Ectodermal cell (in vitro differentiated cells): ENCODE results near the gene DNAH17.

Experiments
- H3K27ac ChIP-seq: 2 replicates; pipeline ENCODE4 v1.7.0; 2013; ENCODE audit warnings: mild to moderate bottlenecking, low read depth, low read length; ENCODE audit not compliant: insufficient read depth, poor library complexity, severe bottlenecking
- H3K27me3 ChIP-seq: 2 replicates; pipeline ENCODE4 v1.7.0; 2013; ENCODE audit warnings: mild to moderate bottlenecking, low read length; ENCODE audit not compliant: insufficient read depth, control insufficient read depth, poor library complexity, severe bottlenecking
- H3K36me3 ChIP-seq: one replicate; pipeline ENCODE4 v1.7.0; 2013; ENCODE audit warnings: low read length; ENCODE audit not compliant: control insufficient read depth, insufficient read depth
- H3K4me1 ChIP-seq: one replicate; pipeline ENCODE4 v1.7.0; 2013; ENCODE audit warnings: low read length; ENCODE audit not compliant: control insufficient read depth, insufficient read depth
- H3K4me3 ChIP-seq: 2 replicates; pipeline ENCODE4 v1.7.0; 2013; ENCODE audit warnings: low read depth, low read length, control low read depth; ENCODE audit not compliant: insufficient read depth
- H3K9me3 ChIP-seq: 2 replicates; pipeline ENCODE4 v1.7.0; 2013; ENCODE audit warnings: mild to moderate bottlenecking, low read length, moderate library complexity; ENCODE audit not compliant: control insufficient read depth
- WGBS, 2 experiments: methylation state at CpG; one replicate each; pipeline ENCODE4 v1.1.7; 2013; ENCODE audit warnings: missing lambda C conversion rate in 2 of 2; 5-methylcytosine and 5-hydroxymethylcytosine counted together

Gene DNAH17

GRCh38 chr17:78430892-78431691 is 146.1 kb downstream of the DNAH17 start:
- 61 to 67% methylated on average over 20 of the region's 20 CpGs for WGBS, 2 experiments

DNA sequence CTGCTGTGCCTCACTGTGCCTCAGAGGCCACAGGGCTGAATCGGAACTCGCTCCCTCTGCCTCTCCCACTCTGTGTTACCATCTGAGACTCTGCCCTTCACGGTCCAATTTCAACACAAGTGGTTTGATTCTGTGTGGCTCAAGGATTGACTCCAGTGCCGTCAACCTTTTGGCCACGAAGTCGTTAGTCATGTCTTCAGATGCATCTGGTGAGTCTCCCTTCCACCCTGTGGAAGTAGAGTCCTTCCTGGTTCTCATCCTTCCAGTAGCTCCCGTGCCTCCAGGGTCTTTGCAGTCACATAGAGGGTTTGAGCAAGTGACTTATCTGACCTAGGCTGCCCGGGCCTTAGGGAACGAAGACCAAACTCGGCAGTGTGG is 147.6 kb downstream of the DNAH17 start:
- H3K36me3 ChIP-seq: peaks cover 6% of the 10 kb centered on the region
- no peak overlapping the region for H3K27ac ChIP-seq
- peaks cover 6% of the 10 kb centered on the region for H3K4me1 ChIP-seq
- H3K9me3 ChIP-seq: no peaks in the 10 kb centered on the region
- H3K4me3 ChIP-seq: no peak overlapping the region
- no peaks in the 10 kb centered on the region for H3K27me3 ChIP-seq
- WGBS, 2 experiments: 85 to 86% methylated on average over 10 of the region's 10 CpGs

More at GRCh38 chr17:78430892-78431691, 146.1 kb downstream of the DNAH17 start:
- Histone ChIP-seq H3K27ac (peak overlapping the region; percentile 3), H3K9me3 (no peaks in the 10 kb centered on the region), H3K27me3 (no peaks in the 10 kb centered on the region), H3K4me3 (no peak overlapping the region), H3K4me1 (peaks cover 11% of the 10 kb centered on the region), H3K36me3 (no peaks in the 10 kb centered on the region)

DNA sequence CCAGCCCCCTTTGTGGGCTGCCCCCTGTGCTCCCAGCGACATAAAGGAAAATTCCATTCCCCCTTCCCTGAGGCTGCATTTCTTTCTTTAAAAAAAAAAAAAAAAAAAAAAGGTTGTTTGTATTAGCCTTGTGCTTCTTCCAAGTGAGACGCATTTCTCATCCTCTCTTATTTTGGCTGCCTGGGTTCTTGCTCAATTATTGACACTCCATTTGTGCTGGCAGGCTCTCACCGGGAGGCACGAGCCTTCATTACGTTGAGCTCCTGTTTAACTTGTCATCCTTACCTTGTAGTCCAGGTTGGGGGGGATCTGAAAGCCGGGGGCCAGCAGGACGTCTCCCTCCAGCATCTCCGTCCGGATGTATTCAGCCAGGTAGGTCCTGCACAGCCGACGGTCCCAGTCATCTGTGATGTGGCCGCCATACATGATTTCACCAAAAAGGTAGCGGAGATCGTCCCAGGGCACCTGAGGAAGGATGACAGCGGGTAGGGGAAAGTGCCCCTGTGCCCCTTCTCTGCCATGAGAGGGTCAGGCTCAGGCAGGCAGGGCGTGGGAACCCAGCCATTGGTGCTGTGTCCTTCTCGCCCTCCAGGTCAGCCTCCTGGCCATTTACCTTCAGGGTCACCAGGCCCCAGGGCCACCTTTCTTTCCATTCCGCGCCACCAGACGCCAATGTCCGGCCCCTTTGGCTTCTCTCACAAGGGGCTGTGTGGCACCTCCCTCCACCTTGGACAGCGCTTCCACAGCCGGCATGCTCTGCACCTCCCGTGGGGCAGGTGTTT is 148.2 kb downstream of the DNAH17 start:
- Histone ChIP-seq H3K4me1 (peaks cover 4% of the 10 kb centered on the region), H3K36me3 (peaks cover 12% of the 10 kb centered on the region), H3K27ac (no peak overlapping the region), H3K9me3 (no peaks in the 10 kb centered on the region), H3K4me3 (no peak overlapping the region), H3K27me3 (no peaks in the 10 kb centered on the region)
- 92% methylated on average over 23 to 24 of the region's 24 CpGs for WGBS, 2 experiments

- H3K27ac ChIP-seq: peak overlapping the region; percentile 26
- H3K4me3 ChIP-seq: no peak overlapping the region
- H3K4me1 ChIP-seq: peaks cover 4% of the 10 kb centered on the region
- no peaks in the 10 kb centered on the region for H3K27me3 ChIP-seq
- H3K9me3 ChIP-seq: no peaks in the 10 kb centered on the region
- peaks cover 18% of the 10 kb centered on the region for H3K36me3 ChIP-seq
- 91% methylated on average over 20 of the region's 20 CpGs for WGBS, 2 experiments
Observed at GRCh38 chr17:78428025-78428575, 149.1 kb downstream of the DNAH17 start.

DNA sequence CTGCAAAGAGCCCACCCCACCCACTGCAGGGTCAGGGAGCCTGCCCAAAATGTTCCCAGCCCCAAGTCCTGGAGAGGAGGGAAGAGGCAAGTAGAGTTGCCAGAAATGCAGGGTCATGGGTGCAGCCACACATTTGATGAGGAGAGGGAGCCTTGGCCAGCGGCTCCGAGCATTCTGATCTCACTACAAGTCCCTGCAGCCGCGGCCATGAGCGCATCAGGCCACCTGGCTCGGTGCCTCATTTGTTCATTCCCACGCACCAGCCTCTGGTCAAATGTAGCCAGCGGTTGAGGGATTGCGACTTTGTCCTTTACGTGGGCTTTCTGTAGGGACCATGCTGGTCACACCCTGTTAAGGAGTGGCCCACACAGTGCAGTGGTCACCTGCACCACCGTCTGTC is 150.1 kb downstream of the DNAH17 start:
- Histone ChIP-seq H3K27me3 (no peaks in the 10 kb centered on the region), H3K4me1 (peaks cover 8% of the 10 kb centered on the region), H3K36me3 (peaks cover 18% of the 10 kb centered on the region), H3K9me3 (no peaks in the 10 kb centered on the region), H3K27ac (no peak overlapping the region), H3K4me3 (no peak overlapping the region)
- 95 to 96% methylated on average over 11 of the region's 11 CpGs for WGBS, 2 experiments

- peaks cover 18% of the 10 kb centered on the region for H3K36me3 ChIP-seq
- WGBS, 2 experiments: 96% methylated on average over 22 of the region's 22 CpGs
- H3K4me1 ChIP-seq: peaks cover 9% of the 10 kb centered on the region
Observed at GRCh38 chr17:78426293-78426879, 150.8 kb downstream of the DNAH17 start.

GRCh38 chr17:78425429-78425828 is 151.8 kb downstream of the DNAH17 start:
- H3K9me3 ChIP-seq: no peaks in the 10 kb centered on the region
- H3K4me1 ChIP-seq: peaks cover 9% of the 10 kb centered on the region
- 94 to 95% methylated on average over 17 of the region's 17 CpGs for WGBS, 2 experiments
- no peak overlapping the region for H3K27ac ChIP-seq
- H3K36me3 ChIP-seq: peaks cover 18% of the 10 kb centered on the region
- no peak overlapping the region for H3K4me3 ChIP-seq
- H3K27me3 ChIP-seq: no peaks in the 10 kb centered on the region

More at GRCh38 chr17:78426293-78426879, 150.8 kb downstream of the DNAH17 start:
- H3K9me3 ChIP-seq: no peaks in the 10 kb centered on the region
- no peak overlapping the region for H3K4me3 ChIP-seq
- no peak overlapping the region for H3K27ac ChIP-seq
- no peaks in the 10 kb centered on the region for H3K27me3 ChIP-seq

DNA sequence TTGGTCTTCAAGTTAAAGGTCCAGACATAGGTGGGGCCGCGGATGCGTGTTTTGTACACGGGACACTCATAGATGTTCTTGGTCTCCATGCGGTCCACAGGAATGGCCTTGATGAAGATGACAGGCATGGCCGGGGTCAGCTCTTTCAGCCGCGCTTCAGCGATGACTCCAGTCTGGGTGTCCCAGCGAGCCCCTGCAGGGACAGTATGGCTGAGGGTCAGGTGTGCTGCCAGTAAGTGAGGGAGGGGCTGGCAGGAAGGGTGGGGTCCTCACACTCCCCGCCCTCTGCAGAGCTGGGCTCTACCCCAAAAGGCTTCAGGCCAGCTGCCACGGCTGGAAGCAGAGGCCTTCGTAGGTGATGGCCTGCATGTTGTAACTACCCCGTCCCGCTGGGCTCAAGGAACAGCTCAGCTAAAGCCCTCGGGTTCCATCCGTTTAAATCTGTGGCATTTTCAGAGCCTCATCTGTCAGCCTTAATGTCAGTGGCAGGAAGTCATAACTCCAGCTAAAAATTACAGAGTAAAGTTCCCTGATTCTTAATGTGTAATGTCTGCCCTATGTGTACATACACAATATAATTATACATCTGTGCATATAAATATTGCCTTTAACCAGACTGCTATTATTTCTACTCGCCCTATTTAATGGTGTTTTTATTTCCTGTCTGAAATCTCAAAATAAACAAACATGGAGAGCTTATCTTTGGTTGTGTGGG is 153.1 kb downstream of the DNAH17 start:
- 89 to 90% methylated on average over 17 to 18 of the region's 18 CpGs for WGBS, 2 experiments
- Histone ChIP-seq H3K36me3 (peaks cover 24% of the 10 kb centered on the region), H3K27ac (no peak overlapping the region), H3K4me1 (peaks cover 9% of the 10 kb centered on the region), H3K4me3 (no peak overlapping the region), H3K9me3 (no peaks in the 10 kb centered on the region), H3K27me3 (no peaks in the 10 kb centered on the region)

DNA sequence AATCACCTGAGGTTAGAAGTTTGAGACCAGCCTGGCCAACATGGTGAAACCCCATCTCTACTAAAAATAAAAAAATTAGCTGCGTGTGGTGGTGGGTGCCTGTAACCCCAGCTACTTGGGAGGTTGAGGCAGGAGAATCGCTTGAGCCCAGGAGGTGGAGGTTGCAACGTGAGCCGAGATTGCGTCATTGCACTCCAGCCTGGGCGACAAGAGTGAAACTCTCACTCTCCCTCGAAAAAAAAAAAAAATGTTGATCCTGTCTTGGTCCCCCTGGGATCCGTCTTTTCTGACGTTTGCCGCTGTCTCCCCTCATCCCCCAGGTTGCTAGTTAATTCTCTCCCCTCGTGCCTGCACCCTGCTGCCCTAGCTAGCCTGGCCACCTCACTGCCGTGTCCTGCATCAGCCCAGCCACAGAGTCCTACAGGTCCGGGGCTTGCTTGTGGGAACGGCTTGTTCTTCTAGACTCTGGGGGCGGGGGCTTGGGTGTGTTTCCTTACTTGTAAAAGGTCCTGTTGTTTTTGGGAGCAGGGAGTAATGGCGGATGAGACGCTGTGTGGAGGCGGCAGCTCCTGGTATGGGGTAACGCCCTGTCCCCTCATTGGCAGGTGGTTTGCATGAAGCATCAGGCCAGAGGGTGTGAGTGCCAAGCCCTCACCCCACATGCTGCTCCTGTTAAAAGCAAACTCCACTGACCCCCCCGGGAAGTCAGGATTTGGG is 154.2 kb downstream of the DNAH17 start:
- H3K36me3 ChIP-seq: peaks cover 24% of the 10 kb centered on the region
- H3K9me3 ChIP-seq: no peaks in the 10 kb centered on the region
- WGBS, 2 experiments: 93 to 94% methylated on average over 20 of the region's 20 CpGs
- H3K27ac ChIP-seq: no peak overlapping the region
- no peak overlapping the region for H3K4me3 ChIP-seq
- H3K27me3 ChIP-seq: no peaks in the 10 kb centered on the region
- H3K4me1 ChIP-seq: peaks cover 5% of the 10 kb centered on the region
